SKM-1 (cell line): ENCODE results near the gene BACH1.

ENCODE experiments used
- DNase-seq: peaks from one replicate; lab custom pipeline; 2025; ENCODE audit not compliant: unreplicated experiment; lab: John Stamatoyannopoulos, UW

The BACH1 gene

GRCh38 chr21:29313662-29314408, 15.1 kb downstream of the BACH1 start:
- no peak for DNase-seq

GRCh38 chr21:29315131-29315749, 16.5 kb downstream of the BACH1 start:
- DNase-seq = no peak

GRCh38 chr21:29316029-29316742, 17.5 kb downstream of the BACH1 start:
- no peak for DNase-seq

- no peak for DNase-seq
Observed at GRCh38 chr21:29316806-29317205, 18.1 kb downstream of the BACH1 start.

GRCh38 chr21:29318354-29318753, 19.6 kb downstream of the BACH1 start:
- no peak for DNase-seq

GRCh38 chr21:29320031-29320430, 21.3 kb downstream of the BACH1 start:
- DNase-seq = no peak

GRCh38 chr21:29321217-29321616, 22.5 kb downstream of the BACH1 start:
- DNase-seq = no peak

GRCh38 chr21:29321932-29322928, 23.5 kb downstream of the BACH1 start:
- DNase-seq = no peak

GRCh38 chr21:29323189-29323588, 24.5 kb downstream of the BACH1 start:
- DNase-seq = no peak

GRCh38 chr21:29326914-29327554, 28.3 kb downstream of the BACH1 start:
- DNase-seq = no peak

- no peak for DNase-seq
Observed at GRCh38 chr21:29329406-29329805, 30.7 kb downstream of the BACH1 start.

- no peak for DNase-seq
Observed at GRCh38 chr21:29330797-29331196, 32.1 kb downstream of the BACH1 start.

- DNase-seq = no peak
Observed at GRCh38 chr21:29332461-29333362, 34.0 kb downstream of the BACH1 start.

GRCh38 chr21:29333406-29333805, 34.7 kb downstream of the BACH1 start:
- DNase-seq = no peak

- peak; percentile 37 for DNase-seq
Observed at GRCh38 chr21:29334717-29335428, 36.2 kb downstream of the BACH1 start.

GRCh38 chr21:29335720-29336119, 37.0 kb downstream of the BACH1 start:
- DNase-seq = no peak

GRCh38 chr21:29338256-29338655, 39.5 kb downstream of the BACH1 start:
- no peak for DNase-seq

- no peak for DNase-seq
Observed at GRCh38 chr21:29340228-29340627, 41.5 kb downstream of the BACH1 start.
